GM19239 (cell line): ENCODE data around the gene DDRGK1.
"Not testable (repeated sequence)": the region's sequence is repeated elsewhere in the genome, so short reads cannot be mapped to it uniquely, and the experiment has no call there.

Experiments
- DNase-seq: peaks from one replicate; pipeline ENCODE4 v3.0.0; 2011; ENCODE audit warnings: low spot score; ENCODE audit not compliant: insufficient read length
- FAIRE-seq: peaks from 2 replicates; lab custom pipeline; 2011; peaks lifted over from hg19 to GRCh38; lab: Jason Lieb, UNC

The DDRGK1 gene

DNA sequence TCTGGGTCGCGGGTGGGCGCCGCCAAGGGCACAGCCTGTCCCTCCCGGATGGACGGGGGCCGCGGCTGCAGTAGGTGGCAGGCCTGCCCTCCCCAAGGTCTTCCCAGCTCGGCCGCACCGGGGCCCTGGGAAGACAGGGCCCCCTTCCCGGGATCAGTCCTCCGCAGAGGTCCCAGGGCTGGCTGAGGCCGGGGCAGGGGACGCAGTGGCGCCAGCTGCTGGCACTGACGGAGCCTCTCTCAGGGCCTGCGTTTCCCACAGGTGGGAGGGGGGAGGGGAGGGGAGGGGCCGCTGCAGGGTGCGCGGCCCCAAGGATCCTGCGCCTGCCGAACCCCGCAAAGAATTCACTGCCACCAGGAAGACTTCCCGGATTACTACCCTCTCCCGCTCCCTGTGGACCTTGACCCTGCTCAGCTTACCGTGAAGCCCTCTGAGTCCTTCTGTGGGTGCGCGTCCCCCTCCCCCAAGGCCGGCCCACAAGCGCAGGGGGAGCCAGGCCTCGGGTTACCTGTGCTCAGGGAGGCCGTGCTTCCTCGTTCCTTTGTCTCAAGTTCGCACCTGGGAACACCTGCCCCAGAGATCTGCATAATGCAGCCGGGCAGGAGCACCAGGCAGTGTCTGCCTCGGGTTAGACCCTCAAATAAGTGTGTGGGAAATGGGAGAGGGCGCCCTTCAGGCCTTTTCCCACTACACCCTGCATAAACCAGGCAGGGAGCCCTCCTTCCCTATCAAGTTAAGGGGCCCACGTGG is 36.2 kb downstream of the DDRGK1 start:
- FAIRE-seq (no peak), DNase-seq (no peak)

- FAIRE-seq (no peak), DNase-seq (no peak)
Measured at GRCh38 chr20:3167738-3168078, 36.8 kb downstream of the DDRGK1 start.

- FAIRE-seq (no peak), DNase-seq (no peak)
Measured at GRCh38 chr20:3166913-3167342, 37.6 kb downstream of the DDRGK1 start.

DNA sequence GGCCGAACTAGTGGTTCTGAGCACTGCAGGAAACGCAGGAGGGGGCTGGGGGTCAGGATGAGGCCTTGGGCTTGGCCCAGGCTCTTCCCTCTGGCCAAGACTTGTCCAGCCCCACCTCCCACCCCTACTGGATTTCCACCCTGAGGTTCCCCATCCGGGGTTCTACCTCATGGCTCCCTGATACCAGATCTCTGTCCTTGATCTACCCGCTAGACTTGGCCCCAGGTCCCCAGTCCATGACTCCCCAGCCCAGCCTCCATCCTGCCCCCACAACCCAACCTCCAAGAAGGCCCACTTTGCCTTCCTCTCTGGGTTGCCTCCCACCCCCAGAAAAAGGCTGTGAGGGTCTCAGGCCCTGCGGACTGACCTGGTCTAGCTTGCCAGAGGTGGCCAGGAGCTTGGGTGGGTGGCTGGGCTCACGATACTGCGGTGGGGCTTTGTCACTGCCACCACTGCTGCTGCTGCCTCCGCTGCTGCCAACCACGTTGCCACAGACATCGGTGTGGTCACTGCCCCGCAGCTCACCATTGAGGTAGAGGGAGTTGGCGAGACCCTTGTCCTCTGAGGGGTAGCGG is 38.1 kb downstream of the DDRGK1 start:
- no peak for DNase-seq

GRCh38 chr20:3165473-3166337 is 38.8 kb downstream of the DDRGK1 start:
- no peak for DNase-seq

More for the DNA sequence above, 38.1 kb downstream of the DDRGK1 start:
- FAIRE-seq, result no peak

DNA sequence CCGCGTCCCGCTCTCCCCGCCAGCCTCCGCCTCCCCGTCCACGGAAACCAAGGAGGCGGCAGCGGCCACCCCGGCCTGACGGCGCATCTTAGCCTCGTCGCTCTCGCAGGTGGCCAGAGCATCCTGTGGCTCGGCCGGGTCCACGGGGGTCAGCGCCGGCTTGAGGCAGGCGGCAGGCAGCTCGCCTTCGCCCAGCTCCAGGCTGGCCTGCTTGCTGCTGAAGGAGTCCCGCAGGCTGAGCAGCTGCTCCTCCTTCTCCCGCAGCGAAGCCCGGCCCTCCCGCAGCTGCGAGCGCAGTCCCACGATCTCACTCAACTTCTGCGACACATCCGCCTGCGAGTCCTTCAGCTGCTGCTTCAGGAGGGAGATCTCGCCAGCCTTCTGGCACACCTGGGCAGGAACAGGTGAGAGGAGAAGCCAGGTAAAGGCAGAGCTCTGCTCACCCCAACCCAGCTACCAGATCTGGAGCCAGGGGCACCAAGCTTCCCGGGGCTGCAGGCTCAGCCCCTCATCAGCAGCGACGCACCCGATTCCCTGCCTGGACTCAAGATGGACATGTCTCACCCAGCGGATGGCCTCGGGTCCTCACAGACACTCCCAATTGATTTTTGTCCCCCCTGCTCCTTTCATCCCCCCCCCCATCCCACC is 39.6 kb downstream of the DDRGK1 start:
- no peak for FAIRE-seq
- no peak for DNase-seq

More at GRCh38 chr20:3165473-3166337, 38.8 kb downstream of the DDRGK1 start:
- no peak for FAIRE-seq

GRCh38 chr20:3164043-3164762 is 40.3 kb downstream of the DDRGK1 start:
- FAIRE-seq, result no peak
- DNase-seq, result no peak

DNA sequence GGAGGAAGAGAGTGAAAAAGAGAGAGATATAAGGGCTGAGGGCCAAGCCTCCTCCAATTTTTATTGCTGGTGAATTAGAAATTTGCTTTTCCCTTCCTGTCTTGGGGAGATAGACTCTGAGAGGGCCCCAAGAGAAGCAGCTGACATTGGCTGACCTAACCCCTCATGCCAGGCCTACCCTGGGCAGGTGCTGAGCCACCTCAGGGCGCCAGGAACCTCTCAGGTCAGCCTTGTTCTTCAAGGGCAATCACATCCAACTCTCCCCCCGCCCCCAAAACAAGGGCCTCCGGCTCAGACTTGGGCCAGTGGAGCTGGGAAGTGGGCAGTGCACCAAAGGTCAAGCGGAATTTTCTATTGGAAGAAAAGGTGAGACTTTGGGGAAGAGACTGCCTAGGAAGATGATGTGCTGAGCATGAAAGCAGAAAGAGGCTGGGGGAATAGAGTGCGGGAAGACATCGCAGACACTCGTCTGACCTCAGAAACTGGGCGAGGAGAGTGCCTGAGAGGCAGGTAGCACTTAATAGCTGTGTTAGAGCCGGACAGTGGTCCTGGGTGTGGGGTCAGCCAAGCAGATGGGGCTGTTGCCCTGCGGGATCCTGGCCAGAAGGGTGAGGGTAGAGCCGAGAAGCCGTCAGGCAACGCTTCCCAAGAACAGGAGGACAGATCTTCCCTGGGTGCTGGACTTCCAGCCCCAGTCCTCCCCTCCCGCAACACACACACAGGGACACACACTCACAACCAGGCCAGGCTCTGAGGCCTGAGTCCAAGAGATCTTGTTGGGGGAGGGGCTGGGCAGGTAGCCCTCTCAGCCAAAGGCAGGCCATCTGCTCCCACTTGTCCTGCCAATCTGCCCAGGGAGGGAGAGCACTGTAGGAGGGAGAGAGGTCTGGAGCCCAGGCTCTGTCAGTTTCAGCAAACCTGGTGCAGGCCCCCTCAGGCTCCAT is 41.1 kb downstream of the DDRGK1 start:
- no peak for FAIRE-seq
- peak; percentile 7 for DNase-seq

DNA sequence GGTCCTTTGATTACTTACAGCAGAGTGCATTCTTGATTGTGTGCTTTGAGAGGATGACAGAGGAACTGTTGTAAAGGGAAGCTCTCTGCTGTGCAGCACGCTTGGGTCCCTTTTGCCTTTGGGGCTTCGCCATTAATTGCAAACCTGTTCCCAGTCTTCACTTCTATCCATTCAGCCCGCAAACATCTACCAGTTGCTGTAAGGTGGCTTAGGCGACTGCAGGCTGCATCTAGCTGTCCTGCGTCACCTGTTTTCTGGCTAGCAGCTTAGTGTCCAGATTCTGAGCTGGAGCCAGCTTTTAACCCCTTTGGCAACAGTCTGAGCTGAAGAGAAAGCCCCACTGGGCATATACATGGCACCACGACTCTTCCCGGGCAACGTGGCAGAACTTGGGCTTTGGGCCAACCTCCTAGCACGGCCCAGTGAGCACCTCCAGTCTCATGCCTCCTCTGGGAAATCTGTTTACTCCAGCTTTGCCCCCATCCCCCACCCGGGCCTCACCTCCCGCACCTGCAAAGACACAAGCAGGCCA is 42.3 kb downstream of the DDRGK1 start:
- DNase-seq, result peak; percentile 17
- no peak for FAIRE-seq

DNA sequence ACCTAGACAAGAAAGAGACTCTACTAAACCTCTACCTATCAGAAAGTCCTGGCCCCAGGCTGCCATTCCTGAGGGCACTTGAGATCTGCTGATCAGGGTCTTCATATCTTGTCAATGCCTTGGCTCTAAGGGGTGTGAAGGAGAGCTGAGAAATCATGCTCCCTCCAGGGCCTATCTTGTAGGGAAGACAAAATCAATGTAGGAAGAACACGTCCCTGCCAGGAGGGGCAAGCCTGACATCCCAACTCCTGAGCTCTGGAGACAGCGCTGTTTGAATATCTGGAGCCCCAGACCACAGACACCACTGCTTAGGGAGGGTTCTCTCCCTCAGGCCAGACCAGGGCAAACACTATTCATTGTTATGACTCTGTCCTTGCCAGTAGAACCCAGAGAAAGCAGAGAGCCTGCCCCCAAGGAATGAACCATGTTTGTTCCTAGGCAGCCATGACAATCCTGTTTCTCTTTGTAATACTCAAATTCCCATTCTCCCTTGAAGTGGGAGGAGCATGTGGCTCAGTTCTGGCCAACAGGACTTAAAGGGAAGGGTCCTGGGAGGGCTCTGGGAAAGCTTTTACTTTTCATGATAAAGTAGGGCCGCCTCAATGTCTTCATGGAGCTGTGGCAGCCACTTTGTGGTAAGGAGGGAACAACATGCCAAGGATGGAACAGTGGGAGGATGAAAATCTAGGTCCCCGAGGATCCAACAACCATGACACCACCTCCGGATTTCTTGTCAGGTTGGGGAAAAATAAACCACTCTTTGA is 43.0 kb downstream of the DDRGK1 start:
- FAIRE-seq, result peak; percentile 33

GRCh38 chr20:3160418-3160817 is 44.1 kb downstream of the DDRGK1 start:
- FAIRE-seq (no peak), DNase-seq (no peak)

More for the DNA sequence above, 43.0 kb downstream of the DDRGK1 start:
- peak; percentile 10 for DNase-seq

GRCh38 chr20:3158968-3159431 is 45.5 kb downstream of the DDRGK1 start:
- DNase-seq (peak; percentile 9), FAIRE-seq (no peak)

- no peak for DNase-seq
- no peak for FAIRE-seq
Measured at GRCh38 chr20:3157817-3158216, 46.7 kb downstream of the DDRGK1 start.

DNA sequence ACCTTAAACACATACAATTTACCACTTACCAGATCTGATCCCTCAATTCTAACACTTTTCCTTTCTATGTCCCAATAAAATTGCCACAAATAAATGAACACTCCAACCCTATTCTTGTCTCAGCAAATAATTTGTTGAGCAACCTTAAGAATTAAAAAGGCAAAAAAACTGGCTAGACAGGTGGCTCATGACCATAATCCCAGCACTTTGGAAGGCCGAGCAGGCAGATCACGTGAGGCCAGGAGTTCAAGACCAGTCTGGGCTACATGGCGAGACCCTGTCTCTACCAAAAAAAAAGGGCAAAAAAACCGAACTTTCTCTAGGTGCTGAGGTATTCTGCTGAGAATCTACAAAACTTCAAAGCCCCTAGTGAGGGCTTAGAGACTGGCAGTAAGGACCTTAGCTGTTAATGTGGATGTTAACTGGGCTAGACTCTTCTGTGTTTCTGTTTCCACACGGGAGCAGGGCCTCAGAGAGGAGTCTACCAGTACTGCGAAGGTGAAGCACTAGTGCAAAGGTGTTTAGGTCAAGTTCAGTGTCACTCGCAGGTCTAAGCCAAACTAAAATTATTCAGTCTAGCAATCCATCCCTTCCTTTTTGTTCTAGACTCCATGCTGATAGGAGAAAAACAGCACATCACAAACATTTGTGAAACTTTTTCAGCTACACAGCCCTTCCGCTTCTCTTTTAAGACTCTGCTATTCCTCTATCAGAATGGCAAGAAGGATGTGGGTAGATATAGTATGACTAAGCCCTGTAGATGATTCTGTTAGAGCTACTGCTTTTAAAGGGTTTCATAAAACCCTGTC is 47.5 kb downstream of the DDRGK1 start:
- peak; percentile 80 for FAIRE-seq
- DNase-seq, result no peak

- not testable (repeated sequence) for FAIRE-seq, DNase-seq
Measured at GRCh38 chr20:3152057-3152644, 52.3 kb downstream of the DDRGK1 start.

DNA sequence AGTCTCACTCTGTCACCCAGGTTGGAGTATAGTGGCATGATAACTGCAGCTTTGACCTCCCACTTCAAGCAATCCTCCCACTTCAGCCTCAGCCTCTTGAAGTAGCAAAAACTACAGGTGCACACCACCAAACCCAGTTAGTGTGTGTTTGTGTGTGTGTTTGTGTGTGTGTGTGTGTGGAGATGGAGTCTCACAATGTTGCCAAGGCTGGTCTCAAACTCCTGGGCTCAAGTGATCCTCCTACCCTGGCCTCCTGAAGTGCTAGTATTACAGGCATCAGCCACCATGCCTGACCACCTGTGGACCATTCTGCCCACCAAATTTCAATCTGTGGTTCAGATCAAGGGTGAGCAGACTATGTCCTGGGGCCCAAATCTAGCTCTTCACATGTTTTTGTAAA is 53.6 kb downstream of the DDRGK1 start:
- DNase-seq, result no peak
- FAIRE-seq, result no peak
